Testis (tissue), 3 donors: Measurements from ENCODE around the gene RAB1A. TPM values are rescaled to one million over a fixed set of nuclear protein-coding genes. Genes with fewer than 3 reads are reported as not detected.

Source experiments
- DNase-seq: peaks from one replicate; pipeline ENCODE4 v3.0.0-alpha.2; 2019
- H3K27ac ChIP-seq, 2 donors: fragments of 200-600 bp; sonication (generic); one replicate each; pipeline ENCODE4 v1.5.1; 2019
- H3K27me3 ChIP-seq: fragments of 200-600 bp; sonication (generic); one replicate; pipeline ENCODE4 v1.5.1; 2019
- H3K36me3 ChIP-seq: fragments of 200-600 bp; sonication (generic); one replicate; pipeline ENCODE4 v1.5.1; 2017; ENCODE audit warnings: low read depth; ENCODE audit errors: missing control alignments
- H3K4me1 ChIP-seq: fragments of 200-600 bp; sonication (generic); one replicate; pipeline ENCODE4 v1.5.1; 2019
- H3K4me3 ChIP-seq, 2 donors: fragments of 200-600 bp; sonication (generic); one replicate each; pipeline ENCODE4 v1.5.1; 2017 to 2019
- H3K9me3 ChIP-seq: fragments of 200-600 bp; sonication (generic); one replicate; pipeline ENCODE4 v1.5.1; 2017
- CTCF ChIP-seq, 3 experiments: fragments of 450-650 bp in 2 of 3; fragments of 200-600 bp in 1 of 3; sonication (generic) in 1 of 3; IDR thresholded peaks; one replicate each; pipeline ENCODE4 v1.5.1; 2016 to 2019; ENCODE audit warnings: antibody characterized with exemption in 3 of 3, mild to moderate bottlenecking in 2 of 3, moderate library complexity in 1 of 3
- POLR2A ChIP-seq: fragments of 450-650 bp; IDR thresholded peaks from one replicate; pipeline ENCODE4 v1.6.1; 2017; ENCODE audit warnings: antibody characterized with exemption, mild to moderate bottlenecking, moderate library complexity
- WGBS, 2 donors: methylation state at CpG; one replicate each; pipeline ENCODE4 v1.1.5; 2018; 5-methylcytosine and 5-hydroxymethylcytosine counted together
- intact Hi-C: fragments of 100-400 bp; cut with DNase I; formaldehyde crosslinking; loops from one replicate; pipeline ENCODE4 v1.15.1; 2023; ENCODE audit warnings: low total_unique reads
- polyA plus RNA-seq: library from polyadenylated mRNA; stranded (reverse); fragments of 350-450 nt; fragmentation: Illumina TruSeq; extraction: RNeasy Lipid Tissue Mini Kit (QIAGEN cat#74804); gene quantifications from one replicate; pipeline ENCODE4 v1.2.3, GENCODE V29; 2014; ENCODE audit warnings: low read depth, low replicate concordance; ENCODE audit not compliant: insufficient read depth
- total RNA-seq, 2 donors: library from RNA; depleted of rRNA; stranded (reverse); fragments of >200 nt; gene quantifications; one replicate each; pipeline ENCODE4 v1.2.3, GENCODE V29; 2016

Gene RAB1A
- total and polyA plus RNA-seq, 3 donors from 2014 or later: 82.0 to 154 (median 113) TPM

- Histone ChIP-seq H3K4me1 (no peaks in the 10 kb centered on the region), H3K36me3 (no peaks in the 10 kb centered on the region), H3K4me3 (no peak overlapping the region), H3K27me3 (no peaks in the 10 kb centered on the region), H3K9me3 (no peaks in the 10 kb centered on the region), H3K27ac (no peak overlapping the region)
- no peak for TF ChIP-seq POLR2A
- intact Hi-C loops: loop anchor here (5.0 kb wide), 1 partner anchor 127 kb away; no protein-coding TSS in a partner anchor
- no peak for DNase-seq
- WGBS, 2 donors: 92 to 95% methylated on average over 7 of the region's 7 CpGs
Measured at GRCh38 chr2:65044097-65044735, 85.7 kb downstream of the RAB1A start.

- Histone ChIP-seq H3K27me3 (no peaks in the 10 kb centered on the region), H3K27ac (no peak overlapping the region), H3K4me1 (no peaks in the 10 kb centered on the region), H3K36me3 (no peaks in the 10 kb centered on the region), H3K4me3 (no peak overlapping the region), H3K9me3 (no peaks in the 10 kb centered on the region)
- no peak for TF ChIP-seq CTCF (IDR thresholded peaks at IDR 0.05)
- no peak for TF ChIP-seq POLR2A
- intact Hi-C loops: loop anchor here (5.0 kb wide), 1 partner anchor 126 kb away; no protein-coding TSS in a partner anchor
- WGBS, 2 donors: 48 to 65% methylated on average over 2 of the region's 2 CpGs
- DNase-seq: no peak
Measured at GRCh38 chr2:65043001-65043400, 86.9 kb downstream of the RAB1A start.

GRCh38 chr2:65040400-65041261 is 89.3 kb downstream of the RAB1A start:
- TF ChIP-seq POLR2A (no peak), CTCF (IDR thresholded peaks at IDR 0.05) (peak; percentile 95 to 97 (median 95))
- intact Hi-C loops: loop anchor here (5.0 kb wide), 1 partner anchor 123 kb away; no protein-coding TSS in a partner anchor
- WGBS, 2 donors: 29 to 36% methylated on average over 13 of the region's 13 CpGs
- H3K36me3 ChIP-seq: no peaks in the 10 kb centered on the region
- no peaks in the 10 kb centered on the region for H3K9me3 ChIP-seq
- no peak overlapping the region for H3K4me3 ChIP-seq
- peak; percentile 94 for DNase-seq
- H3K27ac ChIP-seq: no peak overlapping the region
- no peaks in the 10 kb centered on the region for H3K4me1 ChIP-seq
- H3K27me3 ChIP-seq: no peaks in the 10 kb centered on the region

- Histone ChIP-seq H3K27me3 (no peaks in the 10 kb centered on the region), H3K4me3 (no peak overlapping the region), H3K27ac (no peak overlapping the region), H3K9me3 (no peaks in the 10 kb centered on the region), H3K4me1 (no peaks in the 10 kb centered on the region), H3K36me3 (no peaks in the 10 kb centered on the region)
- TF ChIP-seq CTCF (IDR thresholded peaks at IDR 0.05) (no peak), POLR2A (no peak)
- no peak for DNase-seq
- intact Hi-C loops: loop anchor here (5.0 kb wide), 1 partner anchor 122 kb away; no protein-coding TSS in a partner anchor
- 85 to 95% methylated on average over 3 of the region's 3 CpGs for WGBS, 2 donors
Measured at GRCh38 chr2:65039640-65040039, 90.3 kb downstream of the RAB1A start.

- no peaks in the 10 kb centered on the region for H3K36me3 ChIP-seq
- TF ChIP-seq CTCF (IDR thresholded peaks at IDR 0.05) (no peak), POLR2A (no peak)
- H3K4me3 ChIP-seq: no peak overlapping the region
- intact Hi-C loops: no loop called here
- H3K4me1 ChIP-seq: peaks cover 3% of the 10 kb centered on the region
- DNase-seq: no peak
- 91 to 94% methylated on average over 3 of the region's 3 CpGs for WGBS, 2 donors
- H3K9me3 ChIP-seq: no peaks in the 10 kb centered on the region
- H3K27ac ChIP-seq: no peak overlapping the region
- H3K27me3 ChIP-seq: no peaks in the 10 kb centered on the region
Measured at GRCh38 chr2:65037178-65037577, 92.7 kb downstream of the RAB1A start.
